Mesenchymal stem cell (in vitro differentiated cells and primary cell): Measurements from ENCODE around the gene IL1F10.

Source experiments
- DNase-seq: peaks from one replicate; pipeline ENCODE4 v3.0.0-alpha.2; 2013
- H2AFZ ChIP-seq: one replicate; pipeline ENCODE4 v1.6.1; 2013; ENCODE audit warnings: low read depth, mild to moderate bottlenecking, control low read depth, inconsistent platforms, low read length, moderate library complexity
- H2AK5ac ChIP-seq: 2 replicates; pipeline ENCODE4 v1.6.1; 2013; ENCODE audit warnings: low read length, moderate library complexity, mild to moderate bottlenecking, inconsistent platforms; ENCODE audit not compliant: severe bottlenecking
- H2BK120ac ChIP-seq: one replicate; pipeline ENCODE4 v1.6.1; 2013; ENCODE audit warnings: low read depth, mild to moderate bottlenecking, inconsistent platforms, low read length, moderate library complexity
- H2BK12ac ChIP-seq, 2 experiments: one replicate each; pipeline ENCODE4 v1.6.1; 2013; ENCODE audit warnings: inconsistent platforms in 2 of 2, low read length in 2 of 2, mild to moderate bottlenecking in 2 of 2, moderate library complexity in 2 of 2, control low read depth in 1 of 2
- H2BK15ac ChIP-seq: one replicate; pipeline ENCODE4 v1.6.1; 2013; ENCODE audit warnings: mild to moderate bottlenecking, low read depth, inconsistent platforms; ENCODE audit not compliant: poor library complexity, severe bottlenecking
- H2BK5ac ChIP-seq: 2 replicates; pipeline ENCODE4 v1.6.1; 2013; ENCODE audit warnings: low read depth, mild to moderate bottlenecking, low read length, control low read depth, inconsistent platforms; ENCODE audit not compliant: poor library complexity, severe bottlenecking
- H3K14ac ChIP-seq, 2 experiments: one replicate each; pipeline ENCODE4 v1.6.1; 2013; ENCODE audit warnings: inconsistent platforms in 2 of 2, low read length in 2 of 2, control low read depth in 1 of 2, mild to moderate bottlenecking in 1 of 2, moderate library complexity in 1 of 2
- H3K18ac ChIP-seq, 2 experiments: one replicate each; pipeline ENCODE4 v1.6.1; 2013; ENCODE audit warnings: inconsistent platforms in 2 of 2, low read length in 2 of 2, control low read depth in 1 of 2, low read depth in 1 of 2, mild to moderate bottlenecking in 1 of 2
- H3K23ac ChIP-seq, 2 experiments: one replicate each; pipeline ENCODE4 v1.6.1; 2013; ENCODE audit warnings: inconsistent platforms in 2 of 2, low read length in 2 of 2, mild to moderate bottlenecking in 2 of 2, moderate library complexity in 2 of 2, control low read depth in 1 of 2
- H3K27ac ChIP-seq: 2 replicates; pipeline ENCODE4 v1.5.1; 2013; ENCODE audit warnings: mild to moderate bottlenecking, moderate library complexity, low read length, control low read depth, inconsistent platforms; ENCODE audit not compliant: poor library complexity, severe bottlenecking
- H3K27me3 ChIP-seq, 2 experiments: 2 replicates each; pipeline versions ENCODE4 v1.6.1 to v1.7.0; 2013; ENCODE audit warnings: low read length in 2 of 2, mild to moderate bottlenecking in 2 of 2, moderate library complexity in 2 of 2, control low read depth in 1 of 2, inconsistent platforms in 1 of 2; ENCODE audit not compliant: control insufficient read depth in 1 of 2, insufficient read depth in 1 of 2
- H3K36me3 ChIP-seq, 2 experiments: 2 replicates each; pipeline versions ENCODE4 v1.6.1 to v1.7.0; 2013; ENCODE audit warnings: low read length in 2 of 2, control low read depth in 1 of 2, inconsistent platforms in 1 of 2, low read depth in 1 of 2, mild to moderate bottlenecking in 1 of 2; ENCODE audit not compliant: insufficient read depth in 2 of 2, control insufficient read depth in 1 of 2
- H3K4ac ChIP-seq, 2 experiments: one replicate each; pipeline ENCODE4 v1.6.1; 2013; ENCODE audit warnings: inconsistent platforms in 2 of 2, low read length in 2 of 2, mild to moderate bottlenecking in 2 of 2, moderate library complexity in 2 of 2, control low read depth in 1 of 2, low read depth in 1 of 2
- H3K4me1 ChIP-seq: 2 replicates; pipeline ENCODE4 v1.6.1; 2013; ENCODE audit warnings: low read depth, low read length, control low read depth; ENCODE audit not compliant: control insufficient read depth, insufficient read depth
- H3K4me2 ChIP-seq: 2 replicates; pipeline ENCODE4 v1.6.1; 2013; ENCODE audit warnings: low read length, mild to moderate bottlenecking, inconsistent platforms; ENCODE audit not compliant: poor library complexity, severe bottlenecking
- H3K4me3 ChIP-seq, 2 experiments: 2 replicates each; pipeline versions ENCODE4 v1.5.1 to v1.7.0; 2013; ENCODE audit warnings: low read length in 2 of 2, mild to moderate bottlenecking in 2 of 2, control low read depth in 1 of 2, low read depth in 1 of 2; ENCODE audit not compliant: insufficient read depth in 1 of 2
- H3K79me1 ChIP-seq: replicated peaks from 2 replicates; pipeline ENCODE4 v1.6.1; 2013; ENCODE audit warnings: mild to moderate bottlenecking, control low read depth, low read length, inconsistent platforms; ENCODE audit not compliant: poor library complexity, severe bottlenecking
- H3K9ac ChIP-seq: 2 replicates; pipeline ENCODE4 v1.7.0; 2013; ENCODE audit warnings: mild to moderate bottlenecking, low read length, moderate library complexity
- H3K9me3 ChIP-seq: 2 replicates; pipeline ENCODE4 v1.7.0; 2013; ENCODE audit warnings: mild to moderate bottlenecking, low read length; ENCODE audit not compliant: control insufficient read depth
- H4K8ac ChIP-seq: one replicate; pipeline ENCODE4 v1.6.1; 2013; ENCODE audit warnings: inconsistent platforms, mild to moderate bottlenecking, low read length, moderate library complexity
- H4K91ac ChIP-seq: one replicate; pipeline ENCODE4 v1.6.1; 2013; ENCODE audit warnings: mild to moderate bottlenecking, low read length, inconsistent platforms
- WGBS: methylation state at CpG from one replicate; pipeline ENCODE4 v1.1.7; 2013; ENCODE audit warnings: mixed read lengths; 5-methylcytosine and 5-hydroxymethylcytosine counted together

Gene IL1F10

DNA sequence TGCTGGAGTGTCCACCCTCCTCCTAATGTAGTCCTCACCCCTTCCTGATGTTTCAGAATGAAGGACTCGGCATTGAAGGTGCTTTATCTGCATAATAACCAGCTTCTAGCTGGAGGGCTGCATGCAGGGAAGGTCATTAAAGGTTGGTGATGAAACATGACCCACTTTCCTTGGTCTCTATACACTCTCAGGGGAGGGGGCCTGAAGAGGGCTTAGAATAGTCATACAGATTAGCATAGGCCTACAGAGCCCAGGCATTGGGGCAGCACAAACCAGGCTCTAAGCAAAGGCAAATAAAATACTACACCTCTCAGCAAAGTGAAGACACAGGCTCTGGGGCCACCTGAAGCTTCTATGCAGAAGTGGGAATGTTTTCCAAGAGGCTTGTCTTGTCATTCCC, 7.0 kb upstream of the IL1F10 start:
- Histone ChIP-seq H2BK15ac (no peak overlapping the region), H2BK5ac (no peak overlapping the region), H2AK5ac (no peak overlapping the region), H3K4me3 (no peak overlapping the region), H3K14ac (no peak overlapping the region), H4K91ac (no peak overlapping the region), H3K4ac (no peak overlapping the region), H2BK12ac (no peak overlapping the region), H3K79me1 (no peaks in the 10 kb centered on the region), H3K23ac (no peak overlapping the region), H3K9ac (no peak overlapping the region), H3K27me3 (peaks cover 23 to 37% of the 10 kb centered on the region in 2 experiments), H4K8ac (no peak overlapping the region), H3K4me1 (no peaks in the 10 kb centered on the region), H3K9me3 (peaks cover 13% of the 10 kb centered on the region), H3K18ac (no peak overlapping the region), H3K36me3 (no peaks in the 10 kb centered on the region), H2BK120ac (no peak overlapping the region), H3K27ac (no peak overlapping the region), H2AFZ (no peak overlapping the region), H3K4me2 (no peak overlapping the region)
- no peak for DNase-seq
- 50% methylated on average over 1 of the region's 1 CpG for WGBS

DNA sequence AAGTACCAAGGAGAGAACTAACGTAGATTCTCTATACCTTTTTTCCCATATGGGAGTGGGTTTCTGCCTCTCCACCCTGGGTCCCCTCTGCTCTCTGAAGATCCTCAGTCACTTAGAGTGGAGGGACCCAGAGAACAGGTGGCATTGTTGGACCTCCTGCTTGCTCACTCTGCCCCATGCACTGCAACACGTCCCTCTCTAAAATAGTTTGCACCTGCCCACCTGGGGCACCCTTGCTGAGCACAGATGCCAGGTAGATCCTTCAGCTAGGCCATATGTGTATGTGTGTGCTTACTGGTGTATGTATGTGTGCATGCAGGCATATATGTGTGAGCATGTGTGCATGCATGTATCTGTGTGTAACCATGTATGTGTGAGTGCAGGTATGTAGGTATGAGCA, 6.5 kb upstream of the IL1F10 start:
- H3K9me3 ChIP-seq, result peaks cover 9% of the 10 kb centered on the region
- no peak overlapping the region for H3K4me3 ChIP-seq
- peaks cover 23 to 37% of the 10 kb centered on the region in 2 experiments for H3K27me3 ChIP-seq
- H4K91ac ChIP-seq, result no peak overlapping the region
- H2AFZ ChIP-seq, result no peak overlapping the region
- no peak overlapping the region for H2BK120ac ChIP-seq
- no peak overlapping the region for H2BK15ac ChIP-seq
- H3K23ac ChIP-seq, result no peak overlapping the region
- H2BK5ac ChIP-seq, result no peak overlapping the region
- H3K4me2 ChIP-seq, result no peak overlapping the region
- H2BK12ac ChIP-seq, result no peak overlapping the region
- DNase-seq, result no peak
- 68% methylated on average over 2 of the region's 2 CpGs for WGBS
- no peak overlapping the region for H3K18ac ChIP-seq
- no peak overlapping the region for H3K14ac ChIP-seq
- H3K79me1 ChIP-seq, result no peaks in the 10 kb centered on the region
- no peaks in the 10 kb centered on the region for H3K4me1 ChIP-seq
- no peak overlapping the region for H2AK5ac ChIP-seq
- no peaks in the 10 kb centered on the region for H3K36me3 ChIP-seq
- H3K4ac ChIP-seq, result no peak overlapping the region
- no peak overlapping the region for H3K9ac ChIP-seq
- H3K27ac ChIP-seq, result no peak overlapping the region
- no peak overlapping the region for H4K8ac ChIP-seq

DNA sequence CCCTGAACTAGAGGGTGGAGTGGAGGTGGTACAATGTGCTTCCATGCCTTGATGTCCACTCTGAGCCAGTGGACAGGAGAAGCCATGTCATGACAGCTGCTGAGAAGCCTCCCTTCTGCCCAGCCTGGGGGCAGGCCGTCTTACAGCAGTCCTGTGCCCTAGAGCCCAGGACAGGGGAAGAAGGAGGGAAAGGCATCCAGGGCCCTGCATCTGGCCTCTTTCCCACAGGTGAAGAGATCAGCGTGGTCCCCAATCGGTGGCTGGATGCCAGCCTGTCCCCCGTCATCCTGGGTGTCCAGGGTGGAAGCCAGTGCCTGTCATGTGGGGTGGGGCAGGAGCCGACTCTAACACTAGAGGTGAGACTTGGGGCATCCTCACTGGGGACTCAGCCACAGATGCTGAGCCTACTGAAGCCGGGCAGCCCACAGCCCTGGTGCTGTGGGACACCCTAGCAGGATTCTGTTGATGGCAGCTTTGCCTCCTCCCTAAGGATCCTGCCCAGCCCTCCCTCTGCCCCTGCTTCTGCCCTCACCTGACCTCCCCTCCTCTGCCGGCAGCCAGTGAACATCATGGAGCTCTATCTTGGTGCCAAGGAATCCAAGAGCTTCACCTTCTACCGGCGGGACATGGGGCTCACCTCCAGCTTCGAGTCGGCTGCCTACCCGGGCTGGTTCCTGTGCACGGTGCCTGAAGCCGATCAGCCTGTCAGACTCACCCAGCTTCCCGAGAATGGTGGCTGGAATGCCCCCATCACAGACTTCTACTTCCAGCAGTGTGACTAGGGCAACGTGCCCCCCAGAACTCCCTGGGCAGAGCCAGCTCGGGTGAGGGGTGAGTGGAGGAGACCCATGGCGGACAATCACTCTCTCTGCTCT, 5.6 kb upstream of the IL1F10 start:
- no peaks in the 10 kb centered on the region for H3K36me3 ChIP-seq
- no peak overlapping the region for H3K4ac ChIP-seq
- H3K9me3 ChIP-seq, result peaks cover 6% of the 10 kb centered on the region
- 81% methylated on average over 18 of the region's 18 CpGs for WGBS
- no peak overlapping the region for H3K9ac ChIP-seq
- no peak overlapping the region for H2BK12ac ChIP-seq
- no peak overlapping the region for H3K18ac ChIP-seq
- no peak overlapping the region for H2AFZ ChIP-seq
- no peak overlapping the region for H4K8ac ChIP-seq
- H3K4me2 ChIP-seq, result no peak overlapping the region
- no peak overlapping the region for H2BK15ac ChIP-seq
- no peak for DNase-seq
- no peak overlapping the region for H3K23ac ChIP-seq
- H3K27ac ChIP-seq, result no peak overlapping the region
- no peak overlapping the region for H4K91ac ChIP-seq
- peaks cover 23 to 37% of the 10 kb centered on the region in 2 experiments for H3K27me3 ChIP-seq
- no peak overlapping the region for H3K4me3 ChIP-seq
- H2BK120ac ChIP-seq, result no peak overlapping the region
- H3K4me1 ChIP-seq, result no peaks in the 10 kb centered on the region
- no peak overlapping the region for H2BK5ac ChIP-seq
- H3K14ac ChIP-seq, result no peak overlapping the region
- H3K79me1 ChIP-seq, result no peaks in the 10 kb centered on the region
- H2AK5ac ChIP-seq, result no peak overlapping the region

DNA sequence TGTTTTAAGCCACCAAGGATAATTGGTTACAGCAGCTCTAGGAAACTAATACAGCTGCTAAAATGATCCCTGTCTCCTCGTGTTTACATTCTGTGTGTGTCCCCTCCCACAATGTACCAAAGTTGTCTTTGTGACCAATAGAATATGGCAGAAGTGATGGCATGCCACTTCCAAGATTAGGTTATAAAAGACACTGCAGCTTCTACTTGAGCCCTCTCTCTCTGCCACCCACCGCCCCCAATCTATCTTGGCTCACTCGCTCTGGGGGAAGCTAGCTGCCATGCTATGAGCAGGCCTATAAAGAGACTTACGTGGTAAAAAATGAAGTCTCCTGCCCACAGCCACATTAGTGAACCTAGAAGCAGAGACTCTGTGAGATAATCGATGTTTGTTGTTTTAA, 3.5 kb upstream of the IL1F10 start:
- no peak overlapping the region for H3K9ac ChIP-seq
- WGBS, result 45% methylated on average over 4 of the region's 5 CpGs
- no peak overlapping the region for H2AFZ ChIP-seq
- no peaks in the 10 kb centered on the region for H3K36me3 ChIP-seq
- no peak overlapping the region for H2BK15ac ChIP-seq
- H3K14ac ChIP-seq, result no peak overlapping the region
- no peak overlapping the region for H3K4me2 ChIP-seq
- H3K4me3 ChIP-seq, result no peak overlapping the region
- H3K79me1 ChIP-seq, result no peaks in the 10 kb centered on the region
- peaks cover 23 to 28% of the 10 kb centered on the region in 2 experiments for H3K27me3 ChIP-seq
- H3K23ac ChIP-seq, result no peak overlapping the region
- H3K27ac ChIP-seq, result no peak overlapping the region
- no peak overlapping the region for H3K4ac ChIP-seq
- no peak overlapping the region for H2AK5ac ChIP-seq
- no peaks in the 10 kb centered on the region for H3K4me1 ChIP-seq
- DNase-seq, result no peak
- H4K8ac ChIP-seq, result no peak overlapping the region
- H3K18ac ChIP-seq, result no peak overlapping the region
- H2BK5ac ChIP-seq, result no peak overlapping the region
- H2BK12ac ChIP-seq, result no peak overlapping the region
- no peak overlapping the region for H4K91ac ChIP-seq
- H2BK120ac ChIP-seq, result no peak overlapping the region
- peaks cover 6% of the 10 kb centered on the region for H3K9me3 ChIP-seq
